ENCODE measurements around the gene ALDH3A1. TPM values are rescaled to one million over a fixed set of nuclear protein-coding genes. Genes with fewer than 3 reads are reported as not detected.
A peak's percentile ranks its signal among the peaks of the same experiment; 100 is the strongest.
"Not testable (repeated sequence)": the region's sequence is repeated elsewhere in the genome, so short reads cannot be mapped to it uniquely, and the experiment has no call there.

ALDH3A1 gene
- 1.5 TPM for total RNA-seq

- DNase-seq (ENCODE audit: low spot score): peak; percentile 74
- ATAC-seq: peak; percentile 55
Measured at GRCh38 chr17:19747829-19748806, at the start of gene ALDH3A1. Gene ALDH3A1, minus strand, starts transcription at chr17:19748298. Its CDS starts 3,169 bp downstream, at chr17:19745129.

GRCh38 chr17:19796457-19796856 is 48.4 kb upstream of the ALDH3A1 start:
- ATAC-seq (no peak), DNase-seq (ENCODE audit: low spot score) (no peak)

GRCh38 chr17:19791918-19792550 is 43.9 kb upstream of the ALDH3A1 start:
- no peak for ATAC-seq
- DNase-seq (ENCODE audit: low spot score): no peak

GRCh38 chr17:19787733-19788357 is 39.7 kb upstream of the ALDH3A1 start:
- ATAC-seq (peak; percentile 66), DNase-seq (ENCODE audit: low spot score) (no peak)

GRCh38 chr17:19785854-19786253 is 37.8 kb upstream of the ALDH3A1 start:
- no peak for DNase-seq (ENCODE audit: low spot score)
- ATAC-seq: no peak

- DNase-seq (ENCODE audit: low spot score): no peak
- peak; percentile 22 for ATAC-seq
Measured at GRCh38 chr17:19781488-19782458, 33.7 kb upstream of the ALDH3A1 start.

- DNase-seq (ENCODE audit: low spot score) (no peak), ATAC-seq (no peak)
Measured at GRCh38 chr17:19780846-19781245, 32.7 kb upstream of the ALDH3A1 start.

- no peak for ATAC-seq
Measured at GRCh38 chr17:19773534-19773933, 25.4 kb upstream of the ALDH3A1 start.

GRCh38 chr17:19771971-19772630 is 24.0 kb upstream of the ALDH3A1 start:
- ATAC-seq: no peak

More at GRCh38 chr17:19773534-19773933, 25.4 kb upstream of the ALDH3A1 start:
- DNase-seq (ENCODE audit: low spot score): no peak

GRCh38 chr17:19770985-19771735 is 23.1 kb upstream of the ALDH3A1 start:
- DNase-seq (ENCODE audit: low spot score) (no peak), ATAC-seq (no peak)

More at GRCh38 chr17:19771971-19772630, 24.0 kb upstream of the ALDH3A1 start:
- no peak for DNase-seq (ENCODE audit: low spot score)

- ATAC-seq (no peak), DNase-seq (ENCODE audit: low spot score) (no peak)
Measured at GRCh38 chr17:19769946-19770652, 22.0 kb upstream of the ALDH3A1 start.

GRCh38 chr17:19768046-19768782 is 20.1 kb upstream of the ALDH3A1 start:
- DNase-seq (ENCODE audit: low spot score): no peak
- ATAC-seq: no peak

- ATAC-seq: peak; percentile 96
- peak; percentile 81 for DNase-seq (ENCODE audit: low spot score)
Measured at GRCh38 chr17:19766421-19767270, 18.5 kb upstream of the ALDH3A1 start.

GRCh38 chr17:19766016-19766415 is 17.9 kb upstream of the ALDH3A1 start:
- DNase-seq (ENCODE audit: low spot score): no peak

GRCh38 chr17:19763991-19764390 is 15.9 kb upstream of the ALDH3A1 start:
- not testable (repeated sequence) for DNase-seq (ENCODE audit: low spot score); ATAC-seq

More at GRCh38 chr17:19766016-19766415, 17.9 kb upstream of the ALDH3A1 start:
- ATAC-seq: no peak

- DNase-seq (ENCODE audit: low spot score) (no peak), ATAC-seq (no peak)
Measured at GRCh38 chr17:19763416-19763815, 15.3 kb upstream of the ALDH3A1 start.

Data from left lobe of liver (tissue), 2 donors.